Measurements from ENCODE around the gene SLC5A3. TPM values are rescaled to one million over a fixed set of nuclear protein-coding genes. Genes with fewer than 3 reads are reported as not detected.

Gene SLC5A3
- total and polyA plus RNA-seq, 11 donors, result 1.1 to 6.2 (median 3.5) TPM

DNA sequence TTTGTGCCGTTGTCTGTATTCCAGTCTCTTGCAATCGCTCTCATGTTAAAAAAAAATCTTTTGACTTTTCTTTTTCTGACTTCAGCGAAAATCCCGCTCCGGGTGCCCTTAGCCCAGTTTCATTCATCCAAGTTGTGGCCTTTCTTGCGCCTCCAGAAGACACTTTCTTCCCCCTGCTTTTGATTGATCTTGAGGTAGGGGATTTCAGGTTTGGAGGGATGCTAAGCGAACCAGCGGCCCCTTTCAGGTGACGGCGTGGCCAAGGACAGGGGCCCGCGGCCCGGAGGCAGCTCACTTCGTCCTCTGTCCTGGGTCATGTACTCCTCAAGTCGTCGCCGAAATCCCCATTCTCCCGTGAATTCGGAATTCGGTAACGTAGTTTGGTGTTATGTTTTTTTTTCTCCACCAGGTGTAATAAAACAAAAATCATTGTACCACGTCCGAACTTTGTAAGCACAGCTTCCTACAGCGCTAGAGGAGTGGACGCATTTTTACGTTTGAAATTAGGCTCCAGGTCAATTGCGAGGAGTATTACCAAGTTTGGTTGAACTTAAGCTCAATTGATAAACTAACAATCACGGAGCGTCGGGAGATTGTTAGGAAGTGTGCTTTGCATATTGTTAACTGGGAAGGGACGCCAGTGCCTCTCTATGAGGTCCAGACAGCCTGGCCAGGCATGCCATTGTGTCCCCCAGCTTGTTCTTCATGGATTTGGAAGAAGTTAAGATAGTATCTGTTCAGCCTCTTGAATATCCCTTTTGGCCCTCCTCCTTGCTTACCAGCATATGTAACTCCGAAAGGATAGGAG is 1.1 kb downstream of the SLC5A3 start:
- Histone ChIP-seq H3K4me3 (peak overlapping the region; percentile 35 to 93 (median 82)), H3K4me1 (peaks cover 0 to 58% (median 36%) of the 10 kb centered on the region in 12 donors), H3K9me3 (no peaks in the 10 kb centered on the region), H3K27ac (peak overlapping the region in 9 of 12 donors; percentile 15 to 90 (median 49)), H3K27me3 (no peaks in the 10 kb centered on the region), H3K36me3 (no peaks in the 10 kb centered on the region)
- ATAC-seq (no peak), DNase-seq (no peak)
- TF ChIP-seq CTCF (IDR thresholded peaks at IDR 0.05) (no peak), POLR2A (IDR thresholded peaks at IDR 0.05) (no peak)
- WGBS, 4 donors, result 19 to 26% (median 22%) methylated on average over 32 of the region's 32 CpGs
- intact Hi-C loops (cut with DNase I), result loop anchor here (1.0 to 10.0 kb wide), 13 partner anchors 48 to 274 kb away; partner anchors contain the start of gene ATP5PO (in 1 of the 10)

DNA sequence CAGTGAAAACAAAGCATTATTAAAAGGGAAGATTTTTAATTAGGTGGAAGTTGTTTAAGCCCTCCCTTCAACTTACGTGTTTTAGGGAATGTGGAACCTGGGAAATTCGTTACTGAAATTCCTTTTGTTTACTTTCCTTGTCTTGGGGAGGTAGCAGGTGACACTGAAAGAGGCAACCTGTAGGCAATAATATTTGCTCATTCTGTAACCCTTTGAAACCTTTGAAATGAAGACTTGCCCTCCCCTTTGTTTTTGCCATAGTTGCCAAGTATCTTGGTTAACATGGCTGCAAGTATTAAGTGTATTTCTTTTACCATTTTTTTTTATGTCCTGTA is 1.7 kb downstream of the SLC5A3 start:
- no peaks in the 10 kb centered on the region for H3K9me3 ChIP-seq
- ATAC-seq, result no peak
- TF ChIP-seq CTCF (IDR thresholded peaks at IDR 0.05) (no peak), POLR2A (IDR thresholded peaks at IDR 0.05) (no peak)
- intact Hi-C loops (cut with DNase I), result loop anchor here in 7 of 10 donors (2.0 to 10.0 kb wide), 7 partner anchors 47 to 274 kb away; partner anchors contain the start of gene ATP5PO (in 1 of the 7)
- H3K4me1 ChIP-seq, result peaks cover 0 to 62% (median 40%) of the 10 kb centered on the region in 12 donors
- H3K36me3 ChIP-seq, result no peaks in the 10 kb centered on the region
- H3K4me3 ChIP-seq, result peak overlapping the region in 9 of 12 donors; percentile 63 to 93 (median 85)
- whole genome bisulfite sequencing, 4 donors, result 70 to 84% (median 79%) methylated on average over 2 of the region's 2 CpGs
- H3K27me3 ChIP-seq, result no peaks in the 10 kb centered on the region
- no peak for DNase-seq
- H3K27ac ChIP-seq, result peak overlapping the region in 2 of 12 donors; percentile 15 to 19

GRCh38 chr21:34075760-34076660 is 2.6 kb downstream of the SLC5A3 start:
- DNase-seq, result no peak
- no peaks in the 10 kb centered on the region for H3K27me3 ChIP-seq
- no peak overlapping the region for H3K27ac ChIP-seq
- H3K9me3 ChIP-seq, result no peaks in the 10 kb centered on the region
- ATAC-seq, result no peak
- 72 to 80% (median 75%) methylated on average over 9 of the region's 9 CpGs for WGBS, 4 donors
- H3K4me3 ChIP-seq, result peak overlapping the region in 5 of 12 donors; percentile 75 to 93 (median 87)
- peaks cover 0 to 4% (median 0%) of the 10 kb centered on the region in 9 donors for H3K36me3 ChIP-seq
- intact Hi-C loops (cut with DNase I), result loop anchor here in 7 of 10 donors (2.0 to 10.0 kb wide), 7 partner anchors 46 to 273 kb away; partner anchors contain the start of gene ATP5PO (in 1 of the 7)
- H3K4me1 ChIP-seq, result peaks cover 0 to 71% (median 41%) of the 10 kb centered on the region in 12 donors
- TF ChIP-seq POLR2A (IDR thresholded peaks at IDR 0.05), result no peak
- no peak for TF ChIP-seq CTCF (IDR thresholded peaks at IDR 0.05)

Measured in heart left ventricle (tissue), 16 donors.